ENCODE data around the gene TIAM2.
"Not testable (repeated sequence)": the region's sequence is repeated elsewhere in the genome, so short reads cannot be mapped to it uniquely, and the experiment has no call there.

The TIAM2 gene

DNA sequence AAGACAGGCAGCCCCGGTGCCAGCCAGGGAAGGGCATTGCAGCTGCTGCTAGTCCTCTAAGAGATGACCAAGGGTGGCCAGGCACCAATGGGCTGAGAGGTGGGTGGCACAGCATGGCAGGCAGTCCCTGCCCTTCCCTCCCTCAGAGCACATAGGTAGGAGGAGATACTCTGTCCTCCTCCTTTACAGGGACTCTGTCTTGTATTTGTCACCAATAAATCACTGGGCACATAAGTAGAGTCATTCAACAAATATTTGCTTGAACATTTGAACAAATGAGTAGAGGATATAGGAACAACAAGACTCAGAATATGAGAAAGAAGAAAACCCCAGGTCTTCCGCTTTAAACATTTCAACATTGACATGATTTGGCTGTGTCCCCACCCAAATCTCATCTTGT is 199.3 kb downstream of the TIAM2 start:
- no peak for DNase-seq (ENCODE audit: low read depth in 2 of 2)

DNA sequence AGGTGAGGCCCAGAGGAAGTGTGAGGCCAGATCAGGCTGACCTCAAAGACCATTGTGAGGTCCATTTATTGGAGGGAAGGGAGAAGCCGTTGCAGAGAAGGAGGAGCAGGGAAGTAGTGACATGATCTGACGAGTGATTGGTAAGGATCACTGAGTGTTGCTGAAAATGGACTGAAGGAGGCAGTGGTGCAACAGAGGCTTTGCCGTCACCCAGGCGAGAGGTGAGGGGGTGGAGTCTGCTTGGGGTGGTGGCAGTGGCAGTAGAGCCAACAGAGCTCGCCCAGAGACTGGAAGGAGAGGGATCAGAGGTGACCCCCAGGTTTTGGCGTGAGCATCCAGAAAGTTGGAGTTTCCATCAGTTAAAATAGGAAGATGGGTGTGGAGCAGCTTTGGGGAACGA is 200.8 kb downstream of the TIAM2 start:
- DNase-seq (ENCODE audit: low read depth in 2 of 2): no peak

DNA sequence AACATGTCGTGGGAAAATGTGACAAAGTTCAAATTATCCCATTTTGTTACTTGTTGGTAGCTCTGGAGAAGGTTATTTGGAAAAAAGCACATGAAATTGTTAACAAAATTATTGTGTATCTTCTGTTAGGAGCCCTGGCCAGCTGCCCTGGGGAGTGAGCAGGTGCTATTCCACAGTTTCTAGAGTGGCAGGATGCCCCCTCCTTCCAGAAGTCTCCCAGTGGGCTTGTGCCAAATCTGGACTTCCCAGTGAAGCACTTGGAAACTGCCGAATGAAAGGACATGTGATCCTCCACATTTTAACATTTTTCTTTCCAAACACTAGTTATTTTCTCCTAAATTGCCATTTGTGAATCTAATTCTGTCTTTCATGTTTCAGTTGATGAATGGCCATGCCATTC is 201.8 kb downstream of the TIAM2 start:
- DNase-seq (ENCODE audit: low read depth in 2 of 2): no peak

DNA sequence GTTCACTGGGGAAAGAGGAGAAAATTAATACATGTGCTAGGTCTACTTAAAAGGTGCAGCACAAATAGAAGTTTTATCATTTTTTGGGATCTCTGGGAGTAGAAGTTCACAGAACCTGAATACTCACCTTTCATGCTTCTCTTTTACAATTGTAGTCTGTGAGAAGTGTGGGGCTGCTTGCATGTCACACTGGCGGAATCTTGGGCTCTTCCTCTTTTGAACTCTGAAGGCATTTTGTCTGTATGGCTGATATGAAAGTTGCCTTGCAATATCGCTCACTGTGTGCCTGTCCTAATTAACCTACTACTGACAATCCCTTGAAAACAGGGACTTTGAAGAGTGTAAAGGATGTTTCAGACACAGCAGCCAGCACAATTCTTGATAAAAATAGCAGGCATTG is 202.8 kb downstream of the TIAM2 start:
- no peak for DNase-seq (ENCODE audit: low read depth in 2 of 2)

DNA sequence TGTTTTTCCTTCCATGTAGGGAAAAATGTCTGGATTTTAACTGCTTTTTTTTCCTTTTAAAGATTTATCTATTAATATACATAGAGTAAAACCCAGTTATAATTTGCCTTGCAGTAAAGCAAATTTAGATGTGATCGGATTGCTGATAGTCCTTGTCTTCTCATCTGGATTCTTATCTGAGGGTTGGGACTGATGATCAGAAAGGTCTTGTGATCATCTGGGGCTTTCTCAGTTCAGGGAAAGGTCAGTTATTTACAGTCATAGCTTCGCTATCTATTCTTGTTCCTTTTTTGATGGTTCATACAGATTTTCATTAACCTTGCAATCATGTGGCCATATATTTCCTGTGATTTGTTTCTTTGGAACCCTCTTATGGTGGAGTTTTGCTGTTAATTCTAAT is 204.9 kb downstream of the TIAM2 start:
- DNase-seq (ENCODE audit: low read depth in 2 of 2): no peak

DNA sequence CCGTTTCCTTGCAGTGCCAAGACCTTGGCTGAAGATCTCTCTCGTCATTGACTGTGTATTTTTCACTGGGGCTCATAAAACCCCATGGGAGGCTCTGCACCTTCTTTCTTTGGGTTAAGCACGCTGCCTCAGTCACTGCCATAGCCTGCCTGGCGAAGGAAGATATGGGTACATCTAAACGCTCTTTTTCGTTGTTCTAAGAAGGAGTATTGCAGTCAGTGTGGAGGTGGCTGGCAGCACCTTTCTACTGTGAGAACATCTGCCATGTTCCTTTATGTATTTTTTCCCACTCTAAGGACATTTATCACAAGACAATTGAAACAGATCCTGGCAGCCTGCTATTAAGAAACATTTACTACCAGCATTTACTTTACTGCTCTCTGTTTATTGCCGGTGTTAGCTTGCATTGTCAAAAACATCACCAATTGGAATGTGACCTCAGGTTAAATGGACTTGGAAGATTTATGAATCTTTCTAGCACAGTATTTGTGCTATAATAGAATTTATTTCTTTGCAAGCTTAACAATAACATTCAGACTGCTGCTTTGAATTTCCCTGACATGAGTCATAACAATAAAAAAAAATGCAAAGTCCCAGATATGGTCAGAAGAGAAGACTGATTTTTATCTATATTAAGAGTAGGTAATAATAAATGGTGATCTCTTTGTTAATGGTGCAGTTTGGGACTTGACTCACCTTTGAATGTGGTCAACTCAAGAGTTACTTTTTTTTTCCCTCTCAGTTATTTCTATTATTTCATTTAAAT is 206.5 kb downstream of the TIAM2 start:
- DNase-seq (ENCODE audit: low read depth in 2 of 2): no peak

DNA sequence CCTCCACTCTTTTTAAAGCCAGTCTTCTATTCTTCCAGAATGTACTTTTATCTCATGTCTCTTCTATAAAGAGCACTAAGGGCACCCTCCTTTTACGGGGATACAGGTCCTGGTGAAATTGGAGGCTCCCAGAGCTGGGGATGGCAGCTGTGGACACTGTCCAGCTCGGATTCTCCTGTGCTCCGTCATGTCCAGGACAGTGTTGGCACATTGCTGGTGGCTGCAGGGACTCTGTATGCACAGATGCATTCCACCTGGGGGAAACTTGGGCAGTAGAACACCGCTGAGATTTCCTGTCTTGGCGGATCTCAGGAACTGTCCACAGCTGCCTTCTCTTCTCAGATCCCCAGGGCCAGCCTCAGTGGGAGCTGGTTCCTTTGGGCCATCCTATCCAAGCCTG is 212.1 kb downstream of the TIAM2 start:
- no peak for DNase-seq (ENCODE audit: low read depth in 2 of 2)

DNA sequence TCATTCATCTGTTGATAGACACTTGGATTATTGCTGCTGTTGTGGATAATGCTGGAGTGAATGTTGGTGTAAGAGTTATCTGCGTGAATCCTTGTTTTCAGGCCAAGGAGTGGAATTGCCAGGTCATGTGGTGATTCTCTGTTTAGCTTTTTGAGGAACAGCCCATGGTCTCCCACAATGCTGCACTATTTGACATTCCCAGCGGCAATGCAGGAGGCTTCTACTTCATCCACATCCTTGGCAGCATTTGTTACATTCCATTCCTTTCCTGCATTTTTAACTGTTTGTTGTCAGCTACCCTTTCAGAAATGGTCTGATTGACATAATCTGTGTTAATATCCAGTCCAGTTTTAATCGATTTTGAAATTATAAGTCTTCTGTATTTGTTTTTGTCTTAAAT is 217.0 kb downstream of the TIAM2 start:
- no peak for DNase-seq (ENCODE audit: low read depth in 2 of 2)

DNA sequence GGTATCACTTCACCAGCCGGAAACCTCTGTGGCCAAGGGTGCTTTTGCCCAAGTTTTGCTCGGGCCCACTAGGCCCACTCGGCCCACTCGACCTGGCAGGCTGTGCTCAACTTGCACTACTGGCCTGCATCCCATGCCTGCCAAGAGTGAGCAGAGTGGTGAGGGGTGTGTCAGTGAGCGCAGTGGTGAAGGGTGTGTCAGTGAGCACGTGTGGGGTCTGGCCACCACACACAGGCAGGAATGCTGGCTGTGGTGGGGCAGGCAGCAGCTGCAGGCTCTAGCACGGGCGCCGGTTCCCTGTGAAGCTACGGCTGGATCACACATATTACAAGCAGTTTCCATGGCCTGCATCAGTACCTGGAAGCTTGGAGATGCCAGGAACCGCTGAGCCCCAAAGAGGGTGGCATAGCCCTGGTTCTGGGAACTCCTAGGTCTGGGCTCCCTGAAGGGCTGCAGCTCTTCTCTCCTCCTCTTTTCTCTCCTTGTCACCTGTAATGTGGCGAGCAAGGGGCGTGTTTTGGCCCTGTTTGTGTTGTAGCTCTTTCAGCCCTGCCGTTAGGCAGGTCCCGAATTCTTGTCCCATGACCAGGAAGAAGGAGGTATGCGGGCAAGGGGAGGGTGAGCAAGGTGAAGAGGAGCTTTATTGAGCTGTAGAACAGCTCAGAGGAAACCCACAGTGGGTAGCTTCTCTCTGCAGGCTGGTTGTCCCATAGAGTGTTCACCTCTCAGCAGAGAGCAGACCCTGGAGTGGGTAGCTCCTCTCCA is 217.7 kb downstream of the TIAM2 start:
- no peak for DNase-seq (ENCODE audit: low read depth in 2 of 2)

DNA sequence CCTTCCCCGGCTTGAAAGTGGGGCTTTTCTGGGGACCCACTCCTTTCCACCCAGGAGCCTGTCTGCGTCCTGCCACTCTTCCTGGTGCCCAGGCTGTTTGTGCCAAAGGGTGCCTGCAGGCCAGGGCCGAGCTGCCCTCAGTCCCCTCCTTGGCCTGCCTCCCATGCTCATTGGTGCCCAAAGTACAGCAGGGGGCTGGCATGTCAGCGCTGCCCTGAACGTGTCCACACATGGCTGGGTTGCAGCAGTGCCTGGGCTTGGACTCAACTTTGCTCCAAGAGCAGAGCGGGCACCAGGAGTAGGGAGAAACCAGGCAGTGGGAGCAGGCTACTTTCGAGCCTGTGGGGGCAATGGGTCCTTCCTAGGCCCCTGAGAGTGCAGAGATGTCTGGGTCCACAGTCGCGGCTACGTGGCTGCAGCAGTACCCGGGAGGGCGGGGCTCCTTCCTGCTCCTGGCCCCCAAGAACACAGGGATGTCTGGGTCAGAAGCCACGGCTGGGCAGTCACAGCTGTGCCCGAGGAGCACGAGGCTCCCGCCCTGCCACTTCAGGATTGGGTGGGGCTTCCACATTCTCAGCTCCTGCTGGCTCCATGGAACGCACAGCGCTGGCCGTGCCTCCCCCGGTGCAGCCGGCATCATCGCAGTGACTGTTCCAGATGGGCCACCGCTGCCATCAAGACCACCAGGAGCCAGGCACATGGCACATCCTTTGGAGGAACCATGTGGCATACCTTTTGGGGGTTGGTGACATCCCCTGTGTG is 218.7 kb downstream of the TIAM2 start:
- no peak for DNase-seq (ENCODE audit: low read depth in 2 of 2)

DNA sequence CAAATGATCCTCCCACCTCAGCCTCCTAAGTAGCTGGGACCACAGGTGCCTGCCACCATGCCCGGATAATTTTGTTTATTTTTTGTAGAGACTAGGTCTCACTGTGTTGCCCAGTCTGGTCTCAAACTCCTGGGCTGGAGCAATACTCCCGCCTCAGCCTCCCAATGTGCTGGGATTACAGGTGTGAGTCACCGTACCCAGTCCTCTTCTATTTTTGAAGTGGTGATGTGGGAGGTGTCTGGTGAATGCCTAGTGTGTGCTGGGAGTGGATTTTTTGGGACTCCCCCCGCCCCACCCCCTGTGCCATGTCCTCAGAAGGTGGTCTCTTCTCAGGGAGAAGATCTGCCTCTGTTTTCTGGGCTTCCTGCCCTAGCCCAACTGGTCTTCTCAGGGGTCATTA is 220.8 kb downstream of the TIAM2 start:
- DNase-seq (ENCODE audit: low read depth in 2 of 2): no peak

DNA sequence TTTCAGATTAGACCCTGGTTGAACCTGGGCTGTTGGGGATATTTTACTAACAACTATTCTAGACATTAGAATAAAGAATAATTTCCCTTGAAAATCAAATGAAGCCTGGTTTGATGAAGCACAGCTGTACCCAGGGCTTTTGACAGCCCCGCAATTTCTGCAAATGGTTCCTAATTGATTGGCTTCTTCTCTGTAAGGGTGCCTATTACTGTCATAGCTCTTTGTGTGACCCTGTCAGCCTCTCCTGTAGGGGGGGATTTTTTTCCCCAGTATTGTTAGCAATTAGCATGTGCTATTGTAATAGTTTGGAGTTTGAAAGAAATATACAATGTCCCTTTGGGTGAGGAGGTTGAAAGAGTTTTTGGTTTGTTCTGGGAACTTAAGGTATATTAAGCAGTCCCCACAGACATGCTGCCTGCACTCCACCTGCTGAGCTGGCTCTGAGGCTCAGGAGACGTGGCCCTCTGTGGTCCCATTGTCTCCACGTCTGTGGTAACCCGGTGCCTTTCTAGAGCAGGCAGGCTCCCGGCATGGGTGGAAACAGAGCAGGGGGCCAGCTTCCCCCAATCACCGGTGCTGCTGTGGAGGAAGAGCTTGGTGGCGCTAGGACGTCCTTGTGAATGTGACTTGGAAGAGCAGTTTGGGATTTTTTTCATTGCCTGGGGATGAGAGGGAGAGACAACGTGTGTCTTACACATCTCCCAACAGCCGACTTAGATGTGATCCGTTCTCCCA is 221.4 kb downstream of the TIAM2 start:
- DNase-seq (ENCODE audit: low read depth in 2 of 2): no peak

DNA sequence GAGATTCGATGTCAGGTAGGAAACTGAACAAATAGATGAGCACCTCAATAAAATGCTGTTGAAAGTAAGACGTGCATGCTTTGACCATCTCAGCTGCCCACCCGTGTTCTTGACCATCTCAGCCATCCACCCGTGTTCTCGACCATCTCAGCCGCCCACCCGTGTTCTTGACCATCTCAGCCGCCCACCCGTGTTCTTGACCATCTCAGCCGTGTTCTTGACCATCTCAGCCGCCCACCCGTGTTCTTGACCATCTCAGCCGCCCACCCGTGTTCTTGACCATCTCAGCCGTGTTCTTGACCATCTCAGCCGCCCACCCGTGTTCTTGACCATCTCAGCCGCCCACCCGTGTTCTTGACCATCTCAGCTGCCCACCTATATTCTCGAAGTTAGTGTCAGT is 223.6 kb downstream of the TIAM2 start:
- DNase-seq (ENCODE audit: low read depth in 2 of 2): not testable (repeated sequence)

DNA sequence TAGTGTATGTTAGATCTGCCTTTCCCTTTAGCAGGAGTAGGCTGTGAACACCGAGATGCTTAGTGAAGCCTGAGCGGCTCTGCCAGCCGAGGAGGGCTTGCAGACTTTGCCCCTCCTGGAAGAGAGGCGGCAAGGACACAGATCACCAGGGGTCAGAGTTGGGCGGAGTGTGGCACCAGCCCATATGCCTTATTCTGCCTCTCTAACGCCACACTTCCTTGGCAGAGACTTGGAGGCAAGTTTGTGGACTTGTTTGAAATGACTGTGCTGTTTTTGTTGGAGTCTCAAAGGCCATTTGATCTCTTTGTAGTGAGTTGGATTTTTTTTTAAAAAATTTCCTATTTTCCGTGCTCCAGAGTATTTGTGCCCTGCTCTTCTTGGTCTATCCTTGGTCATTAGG is 224.2 kb downstream of the TIAM2 start:
- no peak for DNase-seq (ENCODE audit: low read depth in 2 of 2)

DNA sequence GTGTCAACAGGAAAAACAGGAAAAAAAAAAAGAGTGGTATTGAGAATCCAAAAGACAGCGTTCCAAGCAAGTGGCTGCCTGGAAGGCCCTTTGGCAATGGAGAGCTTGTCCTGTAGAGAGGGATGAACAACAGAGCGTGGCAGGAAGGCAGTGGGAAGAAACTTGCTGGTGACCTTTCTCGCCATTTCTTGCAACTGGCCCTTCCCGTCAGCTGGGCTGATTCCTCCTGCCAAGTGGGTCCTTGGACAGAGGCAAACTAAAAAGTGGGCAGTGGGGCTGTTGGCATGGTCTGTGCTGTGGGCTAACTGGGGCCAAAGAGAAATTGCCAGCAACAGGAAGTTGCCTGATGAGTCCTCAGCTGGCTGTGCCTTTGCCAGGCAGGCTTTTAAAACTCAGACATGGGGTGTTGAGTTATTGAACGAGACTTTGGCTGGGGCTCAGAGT is 224.8 kb downstream of the TIAM2 start:
- DNase-seq (ENCODE audit: low read depth in 2 of 2): no peak

DNA sequence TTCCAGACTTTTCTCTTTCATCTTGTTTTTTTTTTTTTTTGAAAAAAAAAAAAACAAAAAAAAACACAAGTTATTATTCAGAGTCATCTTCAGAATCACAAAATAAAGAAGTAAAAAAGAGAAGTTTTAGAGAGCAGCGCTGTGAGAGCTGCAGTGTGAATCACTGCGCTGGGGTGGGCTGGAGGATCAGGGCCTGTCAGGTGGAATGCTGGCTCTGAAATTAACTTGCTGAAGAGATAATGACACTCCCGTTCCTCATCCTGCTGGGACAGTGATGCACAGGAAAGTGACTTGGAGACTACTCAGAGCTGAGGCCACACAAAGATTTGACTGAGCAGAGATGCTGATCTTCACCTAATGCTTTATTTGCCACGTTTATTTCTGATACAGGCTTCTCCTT is 226.0 kb downstream of the TIAM2 start:
- no peak for DNase-seq (ENCODE audit: low read depth in 2 of 2)

DNA sequence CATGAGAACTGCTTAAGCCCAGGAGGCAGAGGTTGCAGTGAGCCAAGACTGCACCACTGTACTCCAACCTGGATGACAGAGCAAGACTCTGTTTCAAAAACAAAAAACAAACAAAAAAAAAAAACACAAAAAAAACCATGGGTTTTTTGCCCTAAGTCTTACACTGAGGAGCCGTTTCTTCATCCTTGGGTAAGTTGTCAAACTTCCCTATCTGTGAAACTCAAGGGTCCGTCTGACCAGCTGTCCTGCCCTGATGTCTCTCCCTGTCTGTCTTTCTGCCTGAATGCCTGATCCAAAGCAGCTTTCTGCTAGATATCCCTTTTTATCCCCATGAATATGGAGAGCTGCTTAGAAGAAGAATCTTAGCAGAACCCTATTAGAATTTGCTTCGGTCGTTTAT is 227.4 kb downstream of the TIAM2 start:
- DNase-seq (ENCODE audit: low read depth in 2 of 2): no peak

DNA sequence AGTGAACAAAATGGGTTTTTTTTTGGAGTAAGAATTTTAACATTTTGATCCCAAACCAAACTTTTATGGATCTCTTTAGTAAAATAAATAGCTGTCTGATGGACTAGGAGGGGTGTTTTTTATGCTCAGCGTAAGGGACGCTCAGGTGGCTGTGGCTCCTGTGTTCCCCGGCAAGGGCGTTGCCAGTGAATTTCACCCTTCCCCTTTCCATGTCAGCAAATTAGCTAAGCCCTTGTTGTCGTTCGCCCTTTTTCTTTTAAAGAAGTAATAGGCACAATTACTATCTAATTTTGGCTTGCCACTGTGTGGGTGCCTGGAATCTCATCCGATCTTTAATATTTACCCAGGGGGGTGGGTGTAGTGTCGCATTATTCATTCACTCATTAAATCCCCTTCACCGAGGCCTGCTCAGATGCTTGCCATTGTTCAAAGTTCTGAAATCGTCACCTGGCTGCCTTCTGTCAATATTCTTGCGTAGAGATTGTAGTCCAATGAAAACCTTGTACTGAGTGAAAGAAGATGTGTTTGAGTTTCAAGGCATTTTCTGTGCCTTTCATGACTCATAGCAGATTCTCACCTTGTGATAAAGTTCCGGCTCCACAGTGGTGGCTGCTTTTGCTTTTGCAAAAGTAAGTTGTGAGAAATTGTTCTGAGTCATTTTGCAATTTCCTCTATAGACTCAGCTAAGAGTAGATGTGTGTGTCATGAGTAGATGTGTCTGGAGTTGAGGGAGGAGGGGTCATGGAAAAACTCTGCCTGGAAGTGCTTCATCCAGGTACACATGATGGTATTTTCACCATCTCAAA is 228.7 kb downstream of the TIAM2 start:
- DNase-seq (ENCODE audit: low read depth in 2 of 2): peak; percentile 35 to 57

DNA sequence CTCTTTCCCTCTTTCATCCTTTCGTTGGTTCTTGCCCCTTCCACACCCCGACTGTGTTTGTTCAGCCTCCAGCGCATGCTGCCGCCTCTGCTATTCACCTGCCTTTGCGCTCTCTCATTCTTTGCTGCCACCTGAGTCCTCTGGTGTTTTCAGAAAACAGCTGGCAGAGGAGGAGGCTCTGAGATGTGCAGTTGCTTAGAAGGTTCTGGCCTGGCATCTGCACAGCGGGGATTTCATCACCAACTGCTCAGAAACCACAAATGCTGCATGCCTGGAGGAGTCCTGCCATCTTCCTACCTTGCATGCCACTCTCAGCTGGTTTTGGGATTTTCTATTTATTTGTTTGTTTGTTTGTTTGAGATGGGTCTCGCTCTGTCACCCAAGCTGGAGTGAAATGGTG is 229.5 kb downstream of the TIAM2 start:
- DNase-seq (ENCODE audit: low read depth in 2 of 2): no peak

DNA sequence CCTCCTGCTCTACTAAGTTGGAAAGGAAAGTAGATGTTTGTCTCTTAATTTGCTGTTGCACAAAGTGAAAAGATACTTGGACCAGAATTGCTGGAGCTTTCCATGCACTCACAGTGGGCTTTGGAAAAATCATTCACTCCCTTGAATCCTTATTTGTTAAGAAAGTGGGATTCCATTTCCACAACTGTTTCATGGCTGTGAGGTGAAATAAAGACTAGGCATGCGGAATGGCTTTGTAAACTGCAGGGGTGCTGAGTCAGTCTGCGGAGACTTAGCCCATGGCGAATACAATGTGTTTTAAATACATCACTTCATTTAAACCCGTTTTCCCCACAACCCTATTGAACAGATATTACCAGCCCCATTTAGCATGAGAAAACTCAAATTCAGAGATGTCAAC is 231.9 kb downstream of the TIAM2 start:
- DNase-seq (ENCODE audit: low read depth in 2 of 2): no peak

DNA sequence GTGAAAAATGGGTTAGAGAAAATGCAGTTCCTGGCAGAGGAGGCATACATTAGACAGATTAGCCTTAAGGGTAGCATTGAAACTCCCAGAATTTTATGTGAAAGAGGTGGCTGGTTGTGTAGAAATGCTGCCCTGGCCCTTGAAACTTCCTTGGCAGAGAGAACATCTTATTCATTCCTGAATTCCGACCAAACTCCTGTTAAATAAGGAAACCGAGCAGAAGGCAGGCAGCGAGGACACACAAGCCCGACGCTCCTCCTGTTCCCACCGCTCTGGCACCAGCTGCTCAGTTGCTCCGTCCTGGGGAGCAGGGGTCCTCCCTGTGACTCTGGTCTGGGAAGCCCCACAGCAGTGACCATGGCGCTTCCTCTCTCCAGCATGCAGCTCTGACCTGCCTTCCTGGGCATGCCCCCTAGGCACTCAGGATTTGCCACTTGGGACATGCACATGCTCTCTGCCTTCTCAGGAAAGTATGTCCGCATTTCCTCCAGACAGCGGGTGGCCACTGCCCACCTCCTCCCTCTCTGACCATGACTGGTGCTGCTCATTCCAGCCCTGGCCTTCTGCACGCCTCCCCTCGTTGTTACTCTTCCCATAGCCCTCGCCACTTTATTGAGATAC is 233.5 kb downstream of the TIAM2 start:
- DNase-seq (ENCODE audit: low read depth in 2 of 2): no peak
